GM21423 (cell line): Measurements from ENCODE around the gene BCAS3.

ENCODE experiments used
- ATAC-seq: cut with Tn5 transposase; IDR thresholded peaks from one replicate; pipeline ENCODE4 v1.9.1; 2021; ENCODE audit warnings: mild to moderate bottlenecking, moderate library complexity; ENCODE audit not compliant: unreplicated experiment

The BCAS3 gene

DNA sequence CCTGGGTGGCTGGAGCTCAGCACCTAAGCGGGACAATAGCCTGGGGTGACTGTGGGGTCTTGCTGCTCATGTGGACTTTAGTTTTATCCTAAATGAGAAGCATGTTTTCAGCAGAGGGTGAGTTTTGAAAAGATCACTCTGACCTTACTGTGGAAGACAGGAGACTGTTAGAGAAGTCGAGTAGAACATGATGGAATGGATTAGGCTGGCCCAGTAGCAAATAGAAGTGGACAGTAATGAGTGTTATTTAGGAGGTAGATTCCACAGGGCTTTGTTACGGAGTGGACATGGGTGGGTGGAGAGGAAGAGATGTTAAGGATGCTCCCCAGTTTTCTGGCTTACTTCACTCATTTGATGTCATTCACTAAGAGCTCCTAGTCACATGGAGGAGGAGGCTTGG, 648.7 kb downstream of the BCAS3 start:
- no peak for ATAC-seq

DNA sequence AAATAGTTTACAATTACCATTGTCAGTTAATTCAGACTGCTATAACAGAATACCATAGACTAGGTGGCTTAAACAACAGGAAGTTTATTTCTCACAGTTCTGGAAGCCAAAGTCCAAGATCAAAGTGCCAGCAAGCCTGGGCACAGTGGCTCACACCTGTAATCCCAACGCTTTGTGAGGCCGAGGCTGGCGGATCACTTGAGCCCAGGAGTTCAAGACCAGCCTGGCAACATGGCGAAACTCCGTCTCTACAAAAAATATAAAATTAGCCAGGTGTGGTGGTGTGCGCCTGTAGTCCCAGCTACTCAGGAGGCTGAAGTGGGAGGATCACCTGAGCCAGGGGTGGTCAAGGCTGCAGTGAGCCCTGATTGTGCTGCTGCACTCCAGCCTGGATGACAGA, 650.7 kb downstream of the BCAS3 start:
- ATAC-seq: no peak

DNA sequence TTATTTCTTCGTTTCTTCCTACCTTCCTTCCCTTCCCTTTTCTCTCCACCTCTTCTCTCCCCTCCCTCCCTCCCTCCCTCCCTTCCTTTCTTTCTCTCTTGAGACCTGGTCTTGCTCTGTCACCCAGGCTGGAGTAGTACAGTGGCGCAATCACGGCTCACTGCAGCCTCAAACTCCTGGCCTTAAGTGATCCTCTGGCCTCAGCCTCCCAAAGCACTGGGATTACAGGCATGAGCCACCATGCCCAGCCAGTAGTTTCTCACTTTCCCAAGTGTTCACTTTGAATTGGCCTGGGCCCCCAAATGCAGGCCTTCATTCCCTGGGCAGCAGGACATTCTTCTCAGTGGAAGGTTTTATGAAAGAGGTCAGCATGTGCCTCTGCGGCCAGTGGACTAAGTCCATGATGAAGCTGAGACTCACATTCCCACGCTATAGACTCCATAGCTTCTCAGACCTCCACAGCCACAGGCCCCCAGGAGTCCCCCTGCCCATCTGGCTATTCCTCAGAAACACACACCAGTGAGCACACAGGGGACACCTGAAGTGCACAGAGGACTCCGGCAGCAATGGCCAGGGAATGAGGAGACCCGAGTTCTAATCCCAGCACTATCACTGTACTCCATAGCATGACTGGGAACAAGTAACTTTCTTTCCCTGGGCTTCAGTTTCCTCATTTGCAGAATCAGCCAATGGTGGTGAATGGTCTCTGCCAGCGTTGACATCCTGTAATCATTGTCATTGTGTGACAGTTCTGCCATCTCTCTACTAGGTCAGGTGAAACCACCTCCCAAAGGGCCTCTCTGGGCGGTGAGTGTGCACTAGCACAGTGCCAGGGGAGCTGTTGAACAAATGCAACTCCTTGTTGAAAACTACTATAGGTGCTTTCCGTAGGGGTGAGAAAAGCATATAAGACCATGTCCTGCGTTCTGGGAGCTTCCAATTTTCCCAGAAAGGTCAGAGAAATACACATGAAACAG, 652.8 kb downstream of the BCAS3 start:
- ATAC-seq: no peak

DNA sequence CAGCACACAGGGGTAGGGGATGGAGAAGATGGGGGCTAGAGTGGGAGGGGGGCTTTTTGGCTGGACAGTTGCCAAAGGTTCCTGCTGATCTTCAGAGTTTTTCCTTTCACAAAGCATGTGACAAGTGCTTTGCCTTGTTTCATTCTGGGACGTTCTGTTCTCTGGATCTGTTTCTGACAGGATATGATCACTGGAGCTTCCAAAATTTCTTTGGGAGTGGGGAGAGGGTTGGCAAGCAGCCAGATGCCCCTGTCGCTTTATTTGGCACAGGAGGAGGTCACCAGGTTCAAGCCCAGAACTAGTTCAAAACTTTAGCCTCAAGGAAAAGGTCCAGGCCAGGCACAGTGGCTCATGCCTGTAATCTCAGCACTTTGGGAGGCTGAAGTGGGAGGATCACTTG, 653.5 kb downstream of the BCAS3 start:
- ATAC-seq: no peak

DNA sequence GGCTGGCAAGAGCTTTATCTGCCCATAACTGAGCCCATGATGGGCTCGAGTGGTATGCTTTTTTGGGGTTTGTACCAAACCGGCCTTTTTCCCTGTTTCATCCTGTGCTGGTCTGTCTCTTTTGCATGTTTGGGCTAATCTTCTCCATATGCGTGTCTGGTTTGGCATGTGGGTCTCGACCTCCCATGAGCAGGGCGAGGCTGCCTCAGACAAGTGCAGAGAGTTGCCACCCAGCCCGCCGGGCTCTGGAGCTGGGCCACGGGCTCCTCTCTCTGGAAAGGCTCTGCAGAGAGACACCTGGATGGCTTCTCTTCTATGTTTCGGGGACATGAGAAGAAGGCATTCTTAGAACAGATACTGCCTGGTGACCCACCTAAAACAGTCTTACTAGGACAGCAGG, 654.2 kb downstream of the BCAS3 start:
- ATAC-seq: no peak

DNA sequence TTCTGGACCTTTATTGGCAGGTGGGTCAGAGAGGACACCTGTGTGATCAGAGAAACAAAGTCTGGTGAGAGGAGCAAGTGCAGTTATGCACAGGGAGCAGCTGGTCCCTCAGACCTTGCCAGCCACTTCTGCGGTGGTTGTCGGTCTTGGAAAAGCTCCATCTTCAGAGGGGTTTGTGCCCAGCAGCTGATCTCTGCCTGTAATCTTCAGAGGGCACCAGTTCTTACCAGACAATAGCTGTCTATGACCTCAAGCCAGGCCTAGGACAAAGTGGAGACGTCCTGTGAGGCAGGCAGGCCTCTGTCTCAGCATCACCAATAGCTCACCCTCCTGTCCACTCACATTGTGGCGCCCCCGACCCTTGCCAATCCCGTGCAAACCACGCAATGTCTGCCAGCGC, 655.5 kb downstream of the BCAS3 start:
- no peak for ATAC-seq

DNA sequence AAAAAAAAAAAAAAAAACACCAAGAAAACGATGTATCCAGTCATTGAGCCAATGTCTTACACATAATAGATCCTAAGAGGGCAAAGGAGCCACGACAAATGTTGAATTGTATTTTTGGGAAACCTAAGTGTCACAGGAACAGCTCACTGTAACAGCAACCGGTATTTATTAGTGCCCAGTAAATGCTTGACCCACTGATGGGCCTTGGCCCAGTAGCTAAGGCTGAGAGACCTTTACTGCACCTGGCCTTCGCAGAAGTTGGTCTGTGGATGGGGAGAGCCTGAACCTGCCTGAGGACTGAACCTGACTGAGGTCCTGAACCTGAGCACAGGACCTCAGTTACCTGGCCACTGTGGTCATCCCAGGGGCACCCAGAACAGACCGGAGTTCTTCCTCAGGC, 657.0 kb downstream of the BCAS3 start:
- no peak for ATAC-seq

DNA sequence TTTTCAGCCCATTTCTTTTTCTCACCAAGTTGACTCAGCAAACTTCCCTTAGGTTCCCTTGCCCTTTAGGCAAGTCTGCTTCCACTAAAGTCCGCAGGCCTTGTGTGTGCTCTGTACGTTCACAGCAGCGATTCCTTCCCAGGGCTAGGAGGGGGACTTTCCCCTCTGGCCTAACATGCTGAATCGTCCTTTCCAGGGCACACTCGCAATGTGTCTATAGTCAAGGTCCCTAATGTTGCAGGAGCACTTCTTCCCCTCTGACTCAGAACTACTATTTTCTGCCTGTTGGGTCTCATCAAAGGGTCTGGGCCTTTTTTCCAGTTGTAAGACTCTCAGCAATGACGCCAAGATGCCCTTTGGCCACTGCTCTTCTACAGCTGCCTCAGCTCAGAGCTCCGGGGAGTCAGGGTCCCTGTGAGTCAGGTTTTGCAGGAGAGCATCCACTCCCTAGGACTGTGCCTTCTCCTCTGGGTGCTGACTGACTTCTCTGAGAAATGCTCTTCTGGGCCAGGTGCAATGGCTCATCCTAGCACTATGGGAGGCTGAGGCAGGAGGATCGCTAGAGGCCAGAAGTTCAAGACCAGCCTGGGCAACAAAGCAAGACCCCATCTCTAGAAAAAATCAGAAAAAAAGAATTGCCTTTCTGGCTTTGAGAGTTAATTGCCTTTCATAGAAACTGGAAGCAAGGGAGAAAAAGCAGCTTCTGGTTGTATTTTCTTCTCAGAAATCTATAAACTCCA, 657.6 kb downstream of the BCAS3 start:
- no peak for ATAC-seq

DNA sequence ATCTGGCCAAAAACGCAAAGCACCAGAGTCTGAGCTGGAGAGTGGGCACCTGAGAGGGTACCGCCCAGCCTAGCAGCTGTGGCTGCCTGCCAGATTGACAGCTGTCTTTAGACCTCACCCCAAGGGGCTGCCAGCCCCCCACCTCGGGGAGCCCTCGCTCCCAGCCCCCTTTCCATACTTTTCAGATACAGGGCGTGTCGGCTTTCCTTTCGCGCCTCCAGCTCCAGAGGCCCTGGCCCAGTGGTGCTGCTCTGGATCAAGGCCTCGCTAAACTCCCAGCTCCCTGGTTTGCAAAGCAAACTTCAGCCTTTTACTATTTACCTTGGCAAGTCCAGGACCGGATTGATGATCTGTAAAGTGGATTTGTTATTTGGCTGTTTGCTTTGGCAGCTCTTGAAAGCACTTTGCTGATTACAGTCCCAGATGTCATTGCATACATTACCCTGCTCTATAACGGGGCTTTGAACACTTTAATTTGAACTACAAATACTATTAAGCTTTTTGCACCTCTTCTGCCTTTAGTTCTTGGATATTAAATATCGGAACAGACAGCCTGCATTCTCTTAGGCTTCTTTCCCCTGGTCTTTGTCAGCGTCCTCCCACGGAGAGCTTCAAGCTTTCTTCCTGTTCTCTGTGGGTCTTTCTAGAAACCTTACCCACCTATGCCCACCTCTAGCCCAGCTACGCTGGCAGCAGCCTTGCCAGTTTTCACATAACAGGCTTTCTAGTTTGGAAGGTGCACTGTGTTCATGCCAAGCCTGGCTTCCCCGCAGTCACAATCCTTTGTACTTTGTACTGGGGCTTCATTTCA, 658.4 kb downstream of the BCAS3 start:
- no peak for ATAC-seq

DNA sequence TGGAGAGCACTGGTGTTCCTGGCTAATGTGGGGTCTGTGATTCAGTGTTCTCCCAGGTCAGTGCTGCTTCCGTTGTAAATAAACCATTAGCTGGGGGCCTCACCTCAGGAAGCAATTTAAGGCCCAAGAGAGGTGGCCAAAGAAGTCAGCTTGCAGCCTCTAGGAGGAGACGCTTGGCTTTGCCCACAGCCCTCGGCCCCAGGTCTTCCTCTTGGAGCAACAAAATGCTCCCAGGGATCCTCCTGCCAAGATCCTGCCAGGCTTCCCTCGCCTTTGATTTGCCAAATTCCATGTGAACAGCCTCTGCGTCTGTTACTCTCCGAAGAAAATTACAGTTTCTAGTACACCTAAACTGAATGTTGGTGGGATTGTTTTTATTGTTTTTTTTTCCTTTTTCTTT, 659.6 kb downstream of the BCAS3 start:
- ATAC-seq: no peak

DNA sequence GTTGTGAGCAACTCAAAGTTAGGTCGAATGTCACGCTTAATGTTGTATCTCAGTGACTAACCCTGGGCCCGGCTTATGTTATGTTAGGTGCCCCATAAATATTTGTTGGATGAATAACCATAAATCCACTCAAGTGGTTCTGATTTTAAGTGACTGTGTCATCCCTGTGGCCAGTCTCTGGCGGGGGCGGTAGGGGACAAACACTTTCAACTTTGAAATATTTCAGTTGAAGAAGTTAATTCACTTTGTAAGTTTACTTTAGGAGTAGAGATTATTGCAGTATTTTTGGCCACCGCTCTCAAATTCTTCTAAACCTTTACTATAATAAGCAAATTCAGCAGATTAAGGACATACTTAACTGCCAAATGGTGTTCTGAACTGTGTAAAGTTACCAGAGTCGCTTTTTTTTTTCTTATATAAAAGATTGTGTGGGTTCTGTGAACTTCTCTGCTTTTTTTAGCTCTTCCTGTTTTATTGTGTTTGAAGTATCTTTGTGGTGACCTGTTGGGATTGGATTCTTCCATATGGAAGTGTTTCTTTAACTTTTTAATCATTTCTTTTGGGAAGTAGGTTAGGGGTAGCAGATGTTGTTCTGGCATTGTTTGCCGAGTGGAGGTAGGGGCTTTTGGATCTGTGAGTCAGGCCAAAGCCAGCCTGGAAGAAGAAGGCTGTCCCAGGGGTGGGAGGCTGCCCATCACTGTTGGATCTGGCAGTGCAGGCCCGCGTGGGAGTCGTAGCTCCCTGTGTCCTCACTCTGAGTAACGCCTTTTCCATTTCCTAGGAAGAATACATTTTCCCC, 660.5 kb downstream of the BCAS3 start:
- ATAC-seq: no peak

DNA sequence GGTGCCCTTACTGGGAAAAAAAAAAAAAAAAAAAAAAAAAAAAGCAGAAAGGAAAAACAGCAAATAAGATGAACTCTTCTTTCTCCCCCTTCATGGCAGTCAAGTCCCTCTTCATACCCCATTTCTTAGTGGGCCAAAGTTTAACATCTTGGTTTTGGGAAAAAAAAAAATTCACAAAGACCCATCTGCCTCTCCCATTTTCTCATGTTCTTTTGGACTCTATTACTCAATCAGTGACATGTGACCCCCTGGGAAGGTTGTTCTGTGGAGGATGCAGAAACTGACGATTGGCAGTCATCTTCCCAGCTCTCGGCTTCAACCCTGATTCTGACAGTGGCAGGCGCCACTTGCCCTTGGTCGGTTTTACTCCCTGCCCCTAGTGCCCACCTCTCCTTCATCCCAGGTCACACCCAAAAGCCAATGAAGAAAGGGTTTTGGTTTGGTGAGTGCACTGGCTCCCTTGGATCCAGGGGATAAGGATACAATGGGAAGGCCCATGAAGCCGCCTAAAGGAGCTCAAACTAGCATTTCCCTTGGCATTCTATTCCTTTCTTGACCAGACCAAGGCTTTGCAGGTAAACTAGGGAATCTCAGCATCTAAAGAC, 661.3 kb downstream of the BCAS3 start:
- ATAC-seq: no peak

DNA sequence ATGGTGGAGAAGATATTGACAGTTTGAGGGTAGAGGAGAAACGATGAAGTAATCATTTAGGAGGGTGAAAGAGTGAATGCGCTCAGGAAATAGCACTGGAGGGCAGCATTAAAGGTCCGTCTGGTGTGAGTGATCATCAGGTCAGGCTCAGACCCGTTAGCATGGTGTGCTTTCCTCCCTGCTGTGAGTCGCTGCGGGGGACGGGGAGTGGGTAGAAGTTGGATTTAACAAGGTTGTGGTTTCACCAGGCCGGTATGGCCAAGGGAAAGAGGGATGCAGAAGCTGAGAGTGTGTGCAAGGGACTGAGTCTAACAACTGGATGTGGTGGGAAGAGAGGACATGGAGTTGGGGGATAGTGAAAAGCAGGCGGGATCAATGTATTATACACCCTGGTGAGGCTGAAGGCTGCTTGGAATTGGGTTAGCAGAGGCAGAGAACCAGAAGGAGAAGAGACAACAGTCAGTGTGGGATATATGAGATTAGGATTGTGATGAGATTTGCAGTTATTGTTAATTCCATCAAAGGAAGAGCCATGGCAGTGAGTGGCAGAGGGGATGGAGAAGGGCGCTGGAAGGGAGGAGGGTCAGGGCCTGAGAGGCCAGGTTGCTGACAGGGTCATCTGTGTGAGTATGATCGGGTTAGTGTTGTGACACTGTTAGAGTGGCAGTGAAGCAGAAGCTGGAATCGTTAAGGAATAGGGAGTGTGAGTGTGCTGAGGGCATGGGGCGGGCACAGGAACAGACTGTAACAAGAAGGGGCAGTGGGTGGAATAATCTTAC, 663.0 kb downstream of the BCAS3 start:
- ATAC-seq: no peak

DNA sequence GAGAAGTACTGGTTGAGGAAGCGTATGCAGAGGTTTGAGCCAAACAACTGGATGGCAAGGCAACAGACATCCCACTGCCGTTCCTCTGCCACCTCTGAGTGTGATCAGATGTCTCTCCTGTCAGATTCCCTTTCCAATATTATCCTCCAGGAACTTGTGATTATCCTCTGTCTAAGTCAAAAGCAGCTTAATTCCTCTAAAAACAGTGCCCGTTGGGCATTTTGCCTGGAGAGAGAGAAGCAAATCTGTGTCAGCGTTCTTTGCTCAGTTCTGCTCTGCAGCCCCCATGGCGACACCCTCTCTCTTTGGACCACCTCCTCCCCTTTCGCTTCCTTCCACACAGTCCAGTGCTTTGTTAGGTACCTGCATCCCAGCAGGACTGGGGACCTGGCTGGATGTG, 665.9 kb downstream of the BCAS3 start:
- no peak for ATAC-seq

DNA sequence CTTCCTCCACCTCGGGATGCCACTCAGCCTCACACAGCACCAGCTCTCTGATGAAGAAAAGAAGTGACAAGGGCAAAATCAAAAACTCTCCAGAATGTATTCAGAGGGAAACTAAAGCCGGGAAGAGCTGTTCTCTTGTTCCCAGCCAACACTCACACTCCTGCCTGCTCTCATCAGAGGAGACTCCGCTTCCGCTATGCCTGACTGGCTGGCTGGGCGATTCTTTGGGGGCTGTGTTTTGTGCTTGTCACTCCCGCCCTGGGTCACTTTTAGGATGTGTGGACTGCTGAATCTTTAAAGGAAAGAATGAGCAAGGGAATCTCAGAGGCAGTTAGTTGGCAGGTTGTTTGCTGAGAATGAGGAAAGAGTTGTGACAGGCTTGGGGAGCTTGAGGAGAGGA, 667.4 kb downstream of the BCAS3 start:
- ATAC-seq: no peak

DNA sequence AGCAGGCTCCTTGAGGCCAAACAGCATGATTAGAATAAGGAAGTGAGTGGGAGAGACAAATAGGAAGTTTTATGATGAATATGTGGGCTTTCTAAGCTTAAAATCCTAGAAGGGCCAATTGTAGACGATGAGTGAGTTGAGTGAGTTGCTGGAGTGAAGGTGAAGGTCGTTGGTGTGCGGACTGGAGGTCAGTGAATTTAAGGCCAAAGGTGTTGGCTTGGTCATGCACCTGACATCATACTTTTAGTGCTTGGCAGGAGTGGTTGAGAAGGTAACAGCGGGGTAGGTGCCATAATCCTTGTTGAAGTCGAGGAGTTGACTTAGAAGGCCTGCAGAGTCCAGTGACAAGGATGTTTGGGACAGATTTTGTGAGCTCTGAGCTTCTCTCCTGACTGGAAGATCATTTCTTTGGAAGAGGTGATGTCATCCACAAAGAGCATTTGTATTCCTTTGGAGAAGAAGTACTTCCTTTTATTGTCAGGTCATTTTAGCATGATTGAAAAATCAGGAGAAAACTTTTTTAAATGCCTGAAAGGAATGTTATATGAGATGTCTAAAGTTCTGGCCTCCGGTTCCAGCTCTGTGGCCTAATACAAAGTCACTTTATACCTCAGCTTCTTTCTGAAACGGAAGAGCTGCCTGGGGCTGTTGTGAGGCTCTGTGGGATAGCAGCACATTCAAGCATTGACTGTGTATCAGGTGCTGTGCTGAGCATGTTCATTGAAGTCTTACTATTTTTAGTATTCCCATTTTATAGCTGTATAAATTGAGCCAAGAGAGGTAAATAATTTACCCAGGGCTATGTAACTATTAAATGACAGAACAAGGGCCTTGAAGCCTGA, 668.4 kb downstream of the BCAS3 start:
- ATAC-seq: no peak

DNA sequence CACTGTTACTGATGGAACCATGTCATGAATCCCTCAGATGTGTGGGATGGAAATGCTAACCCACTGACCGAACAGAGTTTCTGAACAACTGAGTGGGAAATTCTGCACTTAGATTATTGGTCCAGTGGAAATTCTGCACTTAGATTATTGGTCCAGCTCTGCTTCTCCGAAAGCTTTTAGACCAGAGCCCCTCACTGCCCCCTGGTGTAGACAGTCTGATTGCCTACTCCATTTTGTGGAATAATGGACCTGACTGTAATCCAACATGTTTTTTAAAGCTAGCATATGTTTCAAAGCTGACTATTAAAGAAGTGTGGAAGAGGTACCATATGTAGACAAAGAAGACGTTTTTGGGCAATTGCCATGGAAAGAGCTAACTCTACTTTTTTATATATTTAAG, 671.7 kb downstream of the BCAS3 start:
- ATAC-seq: no peak

DNA sequence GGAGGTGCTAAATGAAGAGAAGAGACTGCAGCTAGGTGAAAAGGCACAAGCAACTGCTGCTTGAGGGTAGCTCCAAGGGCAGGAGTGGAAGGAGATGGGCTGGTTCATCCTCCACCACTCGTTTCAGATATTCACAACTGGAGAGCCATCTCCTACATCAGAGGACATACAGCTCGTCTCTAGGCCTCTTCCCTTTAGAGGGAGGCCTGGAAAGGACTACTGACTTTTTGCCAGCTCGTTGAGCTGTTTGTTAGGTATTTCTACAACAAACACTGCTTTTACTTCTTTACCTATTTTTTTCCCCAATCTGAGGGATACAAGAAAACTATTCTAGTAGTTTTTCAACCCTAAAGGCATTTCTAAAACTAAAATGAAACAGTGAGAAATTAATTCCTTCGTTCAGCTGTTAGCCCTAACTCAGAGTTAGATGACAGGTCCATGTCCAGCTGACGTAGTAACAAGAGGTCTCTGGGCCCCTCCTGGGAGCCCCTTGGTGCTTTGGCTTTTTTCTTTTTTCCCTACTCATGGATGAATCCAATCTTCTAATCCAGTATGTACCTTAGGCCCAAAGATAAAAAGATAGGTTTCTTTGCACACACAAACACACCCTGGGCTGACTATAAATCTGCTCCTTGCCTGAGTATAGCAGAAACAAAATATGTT, 674.2 kb downstream of the BCAS3 start:
- ATAC-seq: no peak
